ENCODE results near the gene KATNAL1. TPM values are rescaled to one million over a fixed set of nuclear protein-coding genes. Genes with fewer than 3 reads are reported as not detected.

KATNAL1 gene
- total RNA-seq, 1 donor from 2014 or later = 42.0 TPM

GRCh38 chr13:30313311-30313710 lies 6.0 kb upstream of the KATNAL1 start:
- no peaks in the 10 kb centered on the region for H4K20me1 ChIP-seq (ENCODE audit: insufficient read depth, low read length)
- no peak overlapping the region for H3K4me3 ChIP-seq (ENCODE audit: insufficient read depth, low read depth, low read length)
- no peak overlapping the region for H3K4me3 Mint-ChIP-seq (ENCODE audit: unreplicated experiment)
- peaks cover 13% of the 10 kb centered on the region for H3K4me1 ChIP-seq (ENCODE audit: insufficient read depth, low read length)
- FAIRE-seq (no peak), DNase-seq (ENCODE audit: low read depth) (peak; percentile 12)
- H3K9me3 ChIP-seq (ENCODE audit: insufficient read depth, low read depth, low read length) = no peaks in the 10 kb centered on the region
- H3K79me2 ChIP-seq (ENCODE audit: insufficient read depth, low read length) = no peaks in the 10 kb centered on the region
- peaks cover 15% of the 10 kb centered on the region for H3K4me1 Mint-ChIP-seq (ENCODE audit: low read depth, unreplicated experiment)
- no peak overlapping the region for H3K27ac ChIP-seq (ENCODE audit: low read depth, low read length)
- H3K36me3 Mint-ChIP-seq (ENCODE audit: low read depth, unreplicated experiment) = no peaks in the 10 kb centered on the region
- H2AFZ ChIP-seq (ENCODE audit: low read depth, low read length) = no peak overlapping the region
- H3K27me3 Mint-ChIP-seq (ENCODE audit: low read depth, unreplicated experiment) = no peaks in the 10 kb centered on the region
- TF ChIP-seq EZH2 (IDR thresholded peaks at IDR 0.05; ENCODE audit: insufficient read depth, low read length) = no peak
- TF ChIP-seq CTCF (IDR thresholded peaks at IDR 0.05; ENCODE audit: insufficient read depth, low read depth, low read length) = no peak
- no peaks in the 10 kb centered on the region for H3K27me3 ChIP-seq (ENCODE audit: insufficient read depth, low read length)
- H3K36me3 ChIP-seq (ENCODE audit: insufficient read depth, low read length) = no peaks in the 10 kb centered on the region
- no peaks in the 10 kb centered on the region for H3K9me3 Mint-ChIP-seq (ENCODE audit: unreplicated experiment)
- H3K27ac Mint-ChIP-seq (ENCODE audit: unreplicated experiment) = no peak overlapping the region
- peak overlapping the region; percentile 3 for H3K4me2 ChIP-seq (ENCODE audit: low read length)
- H3K9ac ChIP-seq (ENCODE audit: low read length) = no peak overlapping the region

- Histone ChIP-seq H3K27ac (ENCODE audit: low read depth, low read length) (no peak overlapping the region), H4K20me1 (ENCODE audit: insufficient read depth, low read length) (no peaks in the 10 kb centered on the region), H3K9me3 (ENCODE audit: insufficient read depth, low read depth, low read length) (no peaks in the 10 kb centered on the region), H3K4me1 (ENCODE audit: insufficient read depth, low read length) (peaks cover 16% of the 10 kb centered on the region), H3K36me3 (ENCODE audit: insufficient read depth, low read length) (no peaks in the 10 kb centered on the region), H3K9ac (ENCODE audit: low read length) (no peak overlapping the region), H3K4me2 (ENCODE audit: low read length) (peak overlapping the region; percentile 3), H3K79me2 (ENCODE audit: insufficient read depth, low read length) (no peaks in the 10 kb centered on the region), H3K4me3 (ENCODE audit: insufficient read depth, low read depth, low read length) (no peak overlapping the region), H3K27me3 (ENCODE audit: insufficient read depth, low read length) (no peaks in the 10 kb centered on the region), H2AFZ (ENCODE audit: low read depth, low read length) (no peak overlapping the region)
- Mint-ChIP-seq H3K27me3 (ENCODE audit: low read depth, unreplicated experiment) (no peaks in the 10 kb centered on the region), H3K4me1 (ENCODE audit: low read depth, unreplicated experiment) (peaks cover 13% of the 10 kb centered on the region), H3K4me3 (ENCODE audit: unreplicated experiment) (no peak overlapping the region), H3K27ac (ENCODE audit: unreplicated experiment) (no peak overlapping the region), H3K9me3 (ENCODE audit: unreplicated experiment) (no peaks in the 10 kb centered on the region), H3K36me3 (ENCODE audit: low read depth, unreplicated experiment) (no peaks in the 10 kb centered on the region)
- DNase-seq (ENCODE audit: low read depth) = peak; percentile 81
- no peak for TF ChIP-seq EZH2 (IDR thresholded peaks at IDR 0.05; ENCODE audit: insufficient read depth, low read length)
- TF ChIP-seq CTCF (IDR thresholded peaks at IDR 0.05; ENCODE audit: insufficient read depth, low read depth, low read length) = no peak
- peak; percentile 64 for FAIRE-seq
Measured at GRCh38 chr13:30312904-30313303, 5.6 kb upstream of the KATNAL1 start.

GRCh38 chr13:30308548-30308947 lies 1.2 kb upstream of the KATNAL1 start:
- H4K20me1 ChIP-seq (ENCODE audit: insufficient read depth, low read length) = no peaks in the 10 kb centered on the region
- peak overlapping the region; percentile 37 for H3K4me2 ChIP-seq (ENCODE audit: low read length)
- no peaks in the 10 kb centered on the region for H3K9me3 Mint-ChIP-seq (ENCODE audit: unreplicated experiment)
- no peak overlapping the region for H3K9ac ChIP-seq (ENCODE audit: low read length)
- no peaks in the 10 kb centered on the region for H3K9me3 ChIP-seq (ENCODE audit: insufficient read depth, low read depth, low read length)
- peaks cover 30% of the 10 kb centered on the region for H3K4me1 Mint-ChIP-seq (ENCODE audit: low read depth, unreplicated experiment)
- H3K27me3 ChIP-seq (ENCODE audit: insufficient read depth, low read length) = no peaks in the 10 kb centered on the region
- H3K36me3 ChIP-seq (ENCODE audit: insufficient read depth, low read length) = no peaks in the 10 kb centered on the region
- peak overlapping the region; percentile 43 for H3K27ac Mint-ChIP-seq (ENCODE audit: unreplicated experiment)
- no peaks in the 10 kb centered on the region for H3K27me3 Mint-ChIP-seq (ENCODE audit: low read depth, unreplicated experiment)
- H3K4me3 Mint-ChIP-seq (ENCODE audit: unreplicated experiment) = peak overlapping the region; percentile 30
- FAIRE-seq (no peak), DNase-seq (ENCODE audit: low read depth) (peak; percentile 47)
- H3K4me1 ChIP-seq (ENCODE audit: insufficient read depth, low read length) = peaks cover 28% of the 10 kb centered on the region
- H3K4me3 ChIP-seq (ENCODE audit: insufficient read depth, low read depth, low read length) = no peak overlapping the region
- no peak overlapping the region for H3K27ac ChIP-seq (ENCODE audit: low read depth, low read length)
- H2AFZ ChIP-seq (ENCODE audit: low read depth, low read length) = no peak overlapping the region
- peaks cover 32% of the 10 kb centered on the region for H3K79me2 ChIP-seq (ENCODE audit: insufficient read depth, low read length)
- TF ChIP-seq EZH2 (IDR thresholded peaks at IDR 0.05; ENCODE audit: insufficient read depth, low read length) (no peak), CTCF (IDR thresholded peaks at IDR 0.05; ENCODE audit: insufficient read depth, low read depth, low read length) (no peak)
- no peaks in the 10 kb centered on the region for H3K36me3 Mint-ChIP-seq (ENCODE audit: low read depth, unreplicated experiment)
